HEK293T (cell line): ENCODE data around the gene NPAT.

Source experiments
- BHLHE40 ChIP-seq: fragments of 450-650 bp; IDR thresholded peaks from 2 replicates; pipeline ENCODE4 v1.6.1; 2016; ENCODE audit warnings: mild to moderate bottlenecking, moderate library complexity, borderline replicate concordance
- FOXM1 ChIP-seq: fragments of 450-650 bp; IDR thresholded peaks from 2 replicates; pipeline ENCODE4 v1.6.1; 2017; ENCODE audit warnings: mild to moderate bottlenecking, borderline replicate concordance
- SP1 ChIP-seq: fragments of 450-650 bp; IDR thresholded peaks from 2 replicates; pipeline ENCODE4 v1.6.1; 2017
- ZNF384 ChIP-seq: fragments of 450-650 bp; IDR thresholded peaks from 2 replicates; pipeline ENCODE4 v1.6.1; 2016

- no peak for TF ChIP-seq FOXM1
- TF ChIP-seq BHLHE40: no peak
- no peak for TF ChIP-seq SP1
- no peak for TF ChIP-seq ZNF384
Observed at GRCh38 chr11:108196901-108197300, 25.5 kb downstream of the NPAT start.
